H1 (cell line): ENCODE data around the gene STK32C. TPM values are rescaled to one million over a fixed set of nuclear protein-coding genes. Genes with fewer than 3 reads are reported as not detected.

Source experiments
- ATF3 ChIP-seq: IDR thresholded peaks from 2 replicates; pipeline ENCODE4 v1.6.1; 2011; ENCODE audit warnings: low read depth, mild to moderate bottlenecking, low read length; ENCODE audit not compliant: insufficient read depth
- POU5F1 ChIP-seq: IDR thresholded peaks from 2 replicates; pipeline ENCODE4 v1.6.1; 2011; ENCODE audit warnings: low read depth, mild to moderate bottlenecking, low read length, moderate library complexity
- RAD21 ChIP-seq, 2 experiments: IDR thresholded peaks in 1 of 2; conservative IDR thresholded peaks in 1 of 2; 2 replicates each; pipeline ENCODE4 v1.6.1; 2011; ENCODE audit warnings: low read depth in 2 of 2, low read length in 2 of 2, improper control_type of control experiment in 1 of 2, inconsistent platforms in 1 of 2, mild to moderate bottlenecking in 1 of 2, moderate library complexity in 1 of 2
- RNF2 ChIP-seq: fragments of 200-900, 300-1000 bp; sonication (generic); IDR thresholded peaks from 2 replicates; pipeline ENCODE4 v1.7.1; 2016; ENCODE audit warnings: borderline replicate concordance, low read depth, mild to moderate bottlenecking, antibody characterized with exemption, low read length; ENCODE audit not compliant: poor library complexity, severe bottlenecking; ENCODE audit errors: missing control alignments
- TEAD4 ChIP-seq: IDR thresholded peaks from 2 replicates; pipeline ENCODE4 v1.6.1; 2012; ENCODE audit warnings: low read depth, low read length, inconsistent platforms, mixed read lengths
- polyA plus RNA-seq, 7 experiments: library from polyadenylated mRNA; depleted of rRNA in 3 of 7; stranded (reverse) in 5 of 7; unstranded in 2 of 7; fragments of >200 nt in 5 of 7; fragments of 200-250 nt in 2 of 7; gene quantifications; 1 replicate in 5 of 7; 2 replicates in 1 of 7; 4 replicates in 1 of 7; pipeline versions ENCODE4 v1.2.1 to v1.2.3, GENCODE V29; 2011 to 2013; ENCODE audit warnings: missing spikeins in 2 of 7, mixed read lengths in 2 of 7
- total RNA-seq: library from RNA; stranded (reverse); fragmentation: NEBNext Ultra II Directional; extraction: Animal tissue kit (Norgen Biotek cat#: 25700); gene quantifications from 2 replicates; pipeline ENCODE4 v1.2.1, GENCODE V29; 2021

Gene STK32C
- total and polyA plus RNA-seq, 2 of the 8 experiments (the other 6 are each of a cell fraction or from before 2014, with no cell fraction given) = 10.6 to 15.6 TPM

- TF ChIP-seq ATF3 (no peak), POU5F1 (no peak), RAD21 (IDR thresholded peaks at IDR 0.05 in 1 of 2, conservative IDR thresholded peaks at IDR 0.05 in 1 of 2; ENCODE audit: low read depth in 2 of 2, low read length in 2 of 2) (no peak), RNF2 (no peak), TEAD4 (no peak)
These were observed 115.4 kb downstream of the STK32C start (continued) for GRCh38 chr10:132192076-132192975.
